Erythroblast (primary cell): ENCODE results near the gene LRMDA.

Source experiments
- GATA1 ChIP-seq: IDR thresholded peaks from 2 replicates; pipeline ENCODE4 v1.6.1; 2011; ENCODE audit warnings: low read depth, mild to moderate bottlenecking, control low read depth, low read length, moderate library complexity
- POLR2A ChIP-seq: IDR thresholded peaks from 2 replicates; pipeline ENCODE4 v1.6.1; 2011; ENCODE audit warnings: mild to moderate bottlenecking, low read length

GRCh38 chr10:75475460-75476182, 44.2 kb downstream of the LRMDA start:
- TF ChIP-seq POLR2A, result no peak
- no peak for TF ChIP-seq GATA1
